Uterus (tissue), 4 donors: ENCODE measurements around the gene CEACAM4. TPM values are rescaled to one million over a fixed set of nuclear protein-coding genes. Genes with fewer than 3 reads are reported as not detected.

ENCODE experiments used
- DNase-seq, 2 donors: peaks; one replicate each; pipeline ENCODE4 v3.0.0-alpha.2; 2019 to 2020
- H3K27ac ChIP-seq, 2 donors: fragments of 200-600 bp; sonication (generic); 1 replicate in 1 of 2; 2 replicates in 1 of 2; pipeline ENCODE4 v1.5.1; 2016 to 2018
- H3K27me3 ChIP-seq, 2 donors: fragments of 200-600 bp; sonication (generic); one replicate each; pipeline ENCODE4 v1.5.1; 2018 to 2019; ENCODE audit warnings: control low read depth in 1 of 2
- H3K36me3 ChIP-seq, 2 donors: fragments of 200-600 bp; sonication (generic); one replicate each; pipeline ENCODE4 v1.5.1; 2019; ENCODE audit warnings: control low read depth in 1 of 2
- H3K4me1 ChIP-seq, 2 donors: fragments of 200-600 bp; sonication (generic); one replicate each; pipeline ENCODE4 v1.5.1; 2018 to 2019; ENCODE audit warnings: control low read depth in 1 of 2
- H3K4me3 ChIP-seq, 2 donors: fragments of 200-600 bp; sonication (generic); 1 replicate in 1 of 2; 2 replicates in 1 of 2; pipeline ENCODE4 v1.5.1; 2018 to 2019; ENCODE audit warnings: mild to moderate bottlenecking in 1 of 2
- H3K9me3 ChIP-seq, 2 donors: fragments of 200-600 bp; sonication (generic); one replicate each; pipeline ENCODE4 v1.5.1; 2019; ENCODE audit warnings: control low read depth in 1 of 2
- CTCF ChIP-seq, 4 experiments: fragments of 200-600 bp in 2 of 4; fragments of 450-650 bp in 2 of 4; sonication (generic) in 2 of 4; IDR thresholded peaks; one replicate each; pipeline ENCODE4 v1.5.1; 2016 to 2019; ENCODE audit warnings: antibody characterized with exemption in 4 of 4, mild to moderate bottlenecking in 2 of 4, moderate library complexity in 1 of 4
- POLR2A ChIP-seq, 2 donors: fragments of 450-650 bp; IDR thresholded peaks; one replicate each; pipeline ENCODE4 v1.6.1; 2016; ENCODE audit warnings: antibody characterized with exemption in 2 of 2, mild to moderate bottlenecking in 1 of 2, moderate library complexity in 1 of 2
- intact Hi-C: fragments of 100-400 bp; cut with DNase I; formaldehyde crosslinking; loops from one replicate; pipeline ENCODE4 v1.15.1; 2023; ENCODE audit warnings: low total_unique reads
- total RNA-seq, 4 donors: library from RNA; depleted of rRNA in 3 of 4; stranded (reverse); fragments of >200 nt in 3 of 4; gene quantifications; one replicate each; pipeline versions ENCODE4 v1.1.0 to v1.2.4, GENCODE V29; 2014 to 2023
- donor health status: DM: yes; HTN: yes; CAD: no.

Gene CEACAM4
- total RNA-seq, 4 donors from 2014 or later: 0.26 to 0.61 TPM; not detected in 2

GRCh38 chr19:41624937-41625336 is 1.9 kb downstream of the CEACAM4 start:
- Histone ChIP-seq H3K36me3 (no peaks in the 10 kb centered on the region), H3K27me3 (no peaks in the 10 kb centered on the region), H3K4me3 (no peak overlapping the region), H3K9me3 (no peaks in the 10 kb centered on the region), H3K27ac (no peak overlapping the region), H3K4me1 (no peaks in the 10 kb centered on the region)
- intact Hi-C loops: no loop called here
- no peak for DNase-seq
- no peak for TF ChIP-seq POLR2A (IDR thresholded peaks at IDR 0.05)
- no peak for TF ChIP-seq CTCF (IDR thresholded peaks at IDR 0.05)

GRCh38 chr19:41624515-41624914 is 2.4 kb downstream of the CEACAM4 start:
- Histone ChIP-seq H3K4me1 (no peaks in the 10 kb centered on the region), H3K27ac (no peak overlapping the region), H3K9me3 (no peaks in the 10 kb centered on the region), H3K36me3 (no peaks in the 10 kb centered on the region), H3K27me3 (no peaks in the 10 kb centered on the region), H3K4me3 (no peak overlapping the region)
- no peak for DNase-seq
- TF ChIP-seq CTCF (IDR thresholded peaks at IDR 0.05) (no peak), POLR2A (IDR thresholded peaks at IDR 0.05) (no peak)
- intact Hi-C loops: no loop called here

GRCh38 chr19:41623360-41623759 is 3.5 kb downstream of the CEACAM4 start:
- H3K27me3 ChIP-seq: no peaks in the 10 kb centered on the region
- no peak for DNase-seq
- no peaks in the 10 kb centered on the region for H3K4me1 ChIP-seq
- intact Hi-C loops: no loop called here
- H3K27ac ChIP-seq: no peak overlapping the region
- H3K36me3 ChIP-seq: no peaks in the 10 kb centered on the region
- no peaks in the 10 kb centered on the region for H3K9me3 ChIP-seq
- no peak overlapping the region for H3K4me3 ChIP-seq
- TF ChIP-seq POLR2A (IDR thresholded peaks at IDR 0.05): no peak
- TF ChIP-seq CTCF (IDR thresholded peaks at IDR 0.05): no peak

- no peaks in the 10 kb centered on the region for H3K4me1 ChIP-seq
- H3K36me3 ChIP-seq: no peaks in the 10 kb centered on the region
- H3K27ac ChIP-seq: no peak overlapping the region
- H3K27me3 ChIP-seq: no peaks in the 10 kb centered on the region
- no peaks in the 10 kb centered on the region for H3K9me3 ChIP-seq
- DNase-seq: no peak
- no peak overlapping the region for H3K4me3 ChIP-seq
- intact Hi-C loops: no loop called here
- TF ChIP-seq CTCF (IDR thresholded peaks at IDR 0.05): no peak
- no peak for TF ChIP-seq POLR2A (IDR thresholded peaks at IDR 0.05)
These were observed 5.2 kb downstream of the CEACAM4 start for GRCh38 chr19:41621654-41622053.

- Histone ChIP-seq H3K4me1 (no peaks in the 10 kb centered on the region), H3K36me3 (no peaks in the 10 kb centered on the region), H3K9me3 (no peaks in the 10 kb centered on the region), H3K4me3 (no peak overlapping the region), H3K27ac (no peak overlapping the region), H3K27me3 (no peaks in the 10 kb centered on the region)
- DNase-seq: no peak
- TF ChIP-seq POLR2A (IDR thresholded peaks at IDR 0.05) (no peak), CTCF (IDR thresholded peaks at IDR 0.05) (no peak)
- intact Hi-C loops: no loop called here
These were observed 5.6 kb downstream of the CEACAM4 start for GRCh38 chr19:41621226-41621625.
